WTC11 (cell line): ENCODE results near the gene SEZ6L2. TPM values are rescaled to one million over a fixed set of nuclear protein-coding genes. Genes with fewer than 3 reads are reported as not detected.

Source experiments
- ATAC-seq: fragments of 200-7000 bp; cut with Tn5 transposase; 2 replicates; pipeline ENCODE4 v1.10.0; 2021; ENCODE audit warnings: mild to moderate bottlenecking, moderate library complexity
- CTCF ChIA-PET: fragments of 300-600 bp; sonication (Branson Sonifier 250); formaldehyde crosslinking; loops from one replicate; lab custom pipeline; 2021; ENCODE audit warnings: antibody characterized with exemption; lab: Charles Lee
- POLR2A ChIA-PET: fragments of 350-600 bp; sonication (Branson Sonifier 250); formaldehyde crosslinking; loops from one replicate; lab custom pipeline; 2021; ENCODE audit warnings: antibody characterized with exemption; lab: Charles Lee
- DNase-seq: peaks from one replicate; pipeline ENCODE4 v3.0.0; 2021; ENCODE audit warnings: low spot score
- H3K27ac Mint-ChIP-seq: 2 replicates; pipeline ENCODE4 v1.8.0; 2021; ENCODE audit warnings: mixed read lengths
- H3K27me3 Mint-ChIP-seq: 2 replicates; pipeline ENCODE4 v1.8.0; 2021; ENCODE audit warnings: low read depth, mild to moderate bottlenecking, moderate library complexity, mixed read lengths
- H3K36me3 Mint-ChIP-seq: 2 replicates; pipeline ENCODE4 v1.8.0; 2021; ENCODE audit warnings: mixed read lengths
- H3K4me1 Mint-ChIP-seq: 2 replicates; pipeline ENCODE4 v1.8.0; 2022; ENCODE audit warnings: mixed read lengths
- H3K4me3 Mint-ChIP-seq: 2 replicates; pipeline ENCODE4 v1.8.0; 2021; ENCODE audit warnings: mild to moderate bottlenecking, moderate library complexity, mixed read lengths
- H3K9me3 Mint-ChIP-seq: 2 replicates; pipeline ENCODE4 v1.8.0; 2021; ENCODE audit warnings: mixed read lengths
- AR ChIP-seq: fragments of 250-450 bp; sonication (Bioruptor Pico); IDR thresholded peaks from 2 replicates; pipeline ENCODE4 v1.9.0; 2021; ENCODE audit warnings: mild to moderate bottlenecking
- ATF3 ChIP-seq: sonication (generic); formaldehyde crosslinking; conservative IDR thresholded peaks from 2 replicates; pipeline ENCODE4 v1.8.1; 2022; ENCODE audit warnings: mild to moderate bottlenecking, missing genetic modification reagents
- CDX4 ChIP-seq: fragments of 250-450 bp; sonication (Bioruptor Pico); IDR thresholded peaks from 2 replicates; pipeline ENCODE4 v1.9.0; 2021; ENCODE audit warnings: moderate library complexity, mild to moderate bottlenecking, inconsistent platforms, borderline replicate concordance
- CTCF ChIP-seq: fragments of 200-600 bp; IDR thresholded peaks from 2 replicates; pipeline ENCODE4 v1.8.0; 2022; ENCODE audit warnings: antibody characterized with exemption
- E2F1 ChIP-seq: sonication (generic); formaldehyde crosslinking; IDR thresholded peaks from 2 replicates; pipeline ENCODE4 v1.8.0; 2022; ENCODE audit warnings: mild to moderate bottlenecking, missing genetic modification reagents
- ELF4 ChIP-seq: sonication (generic); formaldehyde crosslinking; IDR thresholded peaks from 2 replicates; pipeline ENCODE4 v1.8.1; 2022; ENCODE audit warnings: low read depth, mild to moderate bottlenecking, moderate library complexity, missing genetic modification reagents
- ERG ChIP-seq: fragments of 250-450 bp; sonication (Bioruptor Pico); IDR thresholded peaks from 2 replicates; pipeline ENCODE4 v1.8.0; 2021; ENCODE audit warnings: mild to moderate bottlenecking
- FOXJ3 ChIP-seq: sonication (generic); formaldehyde crosslinking; IDR thresholded peaks from 2 replicates; pipeline ENCODE4 v1.9.0; 2021; ENCODE audit warnings: missing genetic modification reagents, mild to moderate bottlenecking, borderline replicate concordance
- JAZF1 ChIP-seq: fragments of 250-450 bp; sonication (Bioruptor Pico); IDR thresholded peaks from 2 replicates; pipeline ENCODE4 v1.9.0; 2021; ENCODE audit warnings: moderate library complexity, mild to moderate bottlenecking, inconsistent platforms
- JUN ChIP-seq: sonication (generic); formaldehyde crosslinking; IDR thresholded peaks from 2 replicates; pipeline ENCODE4 v1.8.0; 2023; ENCODE audit warnings: mild to moderate bottlenecking, missing genetic modification reagents
- KAT7 ChIP-seq: sonication (generic); formaldehyde crosslinking; IDR thresholded peaks from 2 replicates; pipeline ENCODE4 v1.8.1; 2023; ENCODE audit warnings: missing genetic modification reagents, mild to moderate bottlenecking, borderline replicate concordance
- MAX ChIP-seq: sonication (generic); formaldehyde crosslinking; IDR thresholded peaks from 2 replicates; pipeline ENCODE4 v1.8.0; 2022; ENCODE audit warnings: mild to moderate bottlenecking, missing genetic modification reagents
- NFE2L1 ChIP-seq: sonication (generic); formaldehyde crosslinking; IDR thresholded peaks from 2 replicates; pipeline ENCODE4 v1.8.1; 2023; ENCODE audit warnings: missing genetic modification reagents
- NR2C2 ChIP-seq: sonication (generic); formaldehyde crosslinking; IDR thresholded peaks from 2 replicates; pipeline ENCODE4 v1.8.0; 2022; ENCODE audit warnings: mild to moderate bottlenecking, missing genetic modification reagents
- SOX15 ChIP-seq: fragments of 250-450 bp; sonication (Bioruptor Pico); IDR thresholded peaks from 2 replicates; pipeline ENCODE4 v1.9.0; 2021; ENCODE audit warnings: mild to moderate bottlenecking
- SP1 ChIP-seq: sonication (generic); formaldehyde crosslinking; conservative IDR thresholded peaks from 2 replicates; pipeline ENCODE4 v1.8.1; 2022; ENCODE audit warnings: missing genetic modification reagents
- STAT6 ChIP-seq: sonication (generic); formaldehyde crosslinking; conservative IDR thresholded peaks from 2 replicates; pipeline ENCODE4 v1.8.1; 2023; ENCODE audit warnings: mild to moderate bottlenecking, low read depth, missing genetic modification reagents, moderate library complexity
- TEAD4 ChIP-seq: sonication (generic); formaldehyde crosslinking; IDR thresholded peaks from 2 replicates; pipeline ENCODE4 v1.8.0; 2022; ENCODE audit warnings: mild to moderate bottlenecking, missing genetic modification reagents
- USF1 ChIP-seq: sonication (generic); formaldehyde crosslinking; IDR thresholded peaks from 2 replicates; pipeline ENCODE4 v1.8.0; 2022; ENCODE audit warnings: mild to moderate bottlenecking, missing genetic modification reagents
- ZMAT4 ChIP-seq: fragments of 250-450 bp; sonication (Bioruptor Pico); IDR thresholded peaks from 2 replicates; pipeline ENCODE4 v1.9.0; 2021; ENCODE audit warnings: mild to moderate bottlenecking
- ZNF121 ChIP-seq: sonication (generic); formaldehyde crosslinking; IDR thresholded peaks from 2 replicates; pipeline ENCODE4 v1.8.0; 2023; ENCODE audit warnings: missing genetic modification reagents
- ZNF396 ChIP-seq: fragments of 250-450 bp; sonication (Bioruptor Pico); IDR thresholded peaks from 2 replicates; pipeline ENCODE4 v1.8.0; 2021; ENCODE audit warnings: mild to moderate bottlenecking, moderate library complexity, borderline replicate concordance
- total RNA-seq: library from RNA; stranded (reverse); gene quantifications from 3 replicates; pipeline ENCODE4 v1.2.3, GENCODE V29; 2021

SEZ6L2 gene
- total RNA-seq, 1 experiment from 2014 or later: 58.2 TPM

- Mint-ChIP-seq H3K27ac (no peak overlapping the region), H3K4me3 (no peak overlapping the region), H3K4me1 (no peaks in the 10 kb centered on the region), H3K36me3 (no peaks in the 10 kb centered on the region; the same call in 1 of the 2 replicates), H3K9me3 (no peaks in the 10 kb centered on the region), H3K27me3 (no peaks in the 10 kb centered on the region; the same call in 1 of the 2 replicates)
- DNase-seq (no peak), ATAC-seq (0 out of 2 replicates have a peak, but pooled peaks have one; percentile 33)
- ChIA-PET POLR2A (no interaction called here), CTCF (interaction anchor here (1.0 to 3.4 kb wide), 11 partner anchors 8 to 213 kb away, joined by 3 to 20 read pairs (median 6); partner anchors contain the start of genes KIF22, MVP, PAGR1 and TLCD3B)
- TF ChIP-seq SOX15 (CRISPR knock-in tag): no peak
- TF ChIP-seq TEAD4: no peak
- TF ChIP-seq JAZF1 (CRISPR knock-in tag): no peak
- no peak for TF ChIP-seq ERG (CRISPR knock-in tag)
- no peak for TF ChIP-seq SP1
- TF ChIP-seq CDX4: no peak
- TF ChIP-seq CTCF: no peak
- no peak for TF ChIP-seq JUN (CRISPR knock-in tag)
- no peak for TF ChIP-seq STAT6
- no peak for TF ChIP-seq USF1 (CRISPR knock-in tag)
- TF ChIP-seq ZMAT4 (CRISPR knock-in tag): no peak
- no peak for TF ChIP-seq NR2C2 (CRISPR knock-in tag)
- no peak for TF ChIP-seq NFE2L1
- no peak for TF ChIP-seq ZNF396 (CRISPR knock-in tag)
- TF ChIP-seq E2F1: no peak
- TF ChIP-seq ATF3: no peak
Measured at GRCh38 chr16:29842732-29843346, 56.5 kb downstream of the SEZ6L2 start.

GRCh38 chr16:29841631-29842030 is 57.7 kb downstream of the SEZ6L2 start:
- ATAC-seq (no peak), DNase-seq (no peak)
- POLR2A ChIA-PET: no interaction called here
- no peaks in the 10 kb centered on the region for H3K9me3 Mint-ChIP-seq
- no peaks in the 10 kb centered on the region for H3K4me1 Mint-ChIP-seq
- H3K27me3 Mint-ChIP-seq: no peaks in the 10 kb centered on the region; the same call in 1 of the 2 replicates
- CTCF ChIA-PET: interaction anchor here (0.8 kb wide), 1 partner anchor 26 kb away, joined by 3 read pairs; the partner anchor contains the start of gene PAGR1
- no peaks in the 10 kb centered on the region for H3K36me3 Mint-ChIP-seq
- H3K27ac Mint-ChIP-seq: no peak overlapping the region
- no peak overlapping the region for H3K4me3 Mint-ChIP-seq
- no peak for TF ChIP-seq FOXJ3 (CRISPR knock-in tag)
- TF ChIP-seq MAX (CRISPR knock-in tag): no peak
- TF ChIP-seq KAT7: no peak
- TF ChIP-seq ZNF121 (CRISPR knock-in tag): no peak
- TF ChIP-seq AR (CRISPR knock-in tag): no peak
- no peak for TF ChIP-seq ELF4
